K562 (cell line): Measurements from ENCODE around the gene CDKN2C. TPM values are rescaled to one million over a fixed set of nuclear protein-coding genes. Genes with fewer than 3 reads are reported as not detected.

Experiments used
- BMI1 ChIP-seq: fragments of 150-350 bp; IDR thresholded peaks from 2 replicates; pipeline ENCODE4 v1.6.1; 2014; ENCODE audit warnings: low read length
- ELF4 ChIP-seq: fragments of 450-650 bp; formaldehyde crosslinking; IDR thresholded peaks from 2 replicates; pipeline ENCODE4 v1.4.0; 2022; ENCODE audit warnings: missing genetic modification characterization
- EWSR1 ChIP-seq: fragments of 450-650 bp; IDR thresholded peaks from 2 replicates; pipeline ENCODE4 v1.6.1; 2018; ENCODE audit warnings: borderline replicate concordance, mild to moderate bottlenecking, low read depth, moderate library complexity; ENCODE audit not compliant: partially characterized antibody
- HNRNPLL ChIP-seq: fragments of 200-400 bp; formaldehyde crosslinking; IDR thresholded peaks from 2 replicates; pipeline ENCODE4 v1.6.1; 2017; ENCODE audit warnings: low read length, low read depth, mild to moderate bottlenecking; ENCODE audit not compliant: poor library complexity, severe bottlenecking
- NR1H2 ChIP-seq: sonication (generic); formaldehyde crosslinking; IDR thresholded peaks from 2 replicates; pipeline ENCODE4 v1.4.0; 2020; ENCODE audit warnings: mild to moderate bottlenecking, missing genetic modification reagents
- PURB ChIP-seq: sonication (generic); formaldehyde crosslinking; IDR thresholded peaks from 2 replicates; pipeline ENCODE4 v1.9.0; 2021; ENCODE audit warnings: low read depth, mild to moderate bottlenecking, missing genetic modification reagents
- RB1 ChIP-seq: fragments of 450-650 bp; IDR thresholded peaks from 2 replicates; pipeline ENCODE4 v1.6.1; 2017; ENCODE audit warnings: low read depth, mild to moderate bottlenecking
- SIN3B ChIP-seq: fragments of 450-650 bp; IDR thresholded peaks from 2 replicates; pipeline ENCODE4 v1.6.1; 2017; ENCODE audit warnings: low read depth, mild to moderate bottlenecking, moderate library complexity
- SMARCC2 ChIP-seq: fragments of 450-650 bp; IDR thresholded peaks from 2 replicates; pipeline ENCODE4 v1.6.1; 2017; ENCODE audit warnings: antibody characterized with exemption, moderate library complexity, mild to moderate bottlenecking, low read depth
- TCF7L2 ChIP-seq: fragments of 150-350 bp; IDR thresholded peaks from 2 replicates; pipeline ENCODE4 v1.6.1; 2016; ENCODE audit warnings: low read depth, mild to moderate bottlenecking, low read length, moderate library complexity
- polyA plus RNA-seq, 8 experiments: library from polyadenylated mRNA; depleted of rRNA in 4 of 8; stranded (reverse) in 5 of 8; unstranded in 3 of 8; fragments of >200 nt; fragmentation: Nextera tagmentation in 2 of 8; fragmentation: Illumina TruSeq in 1 of 8; extraction: Ambion mirVana in 2 of 8; extraction: Trizol in 1 of 8; gene quantifications; 2 replicates each; pipeline versions ENCODE4 v1.2.1 to v1.2.3, GENCODE V29; 2011 to 2014; ENCODE audit warnings: inconsistent platforms in 1 of 8, missing spikeins in 1 of 8
- total RNA-seq, 7 experiments: library from RNA; depleted of rRNA in 6 of 7; stranded (reverse); fragments of >200 nt in 6 of 7; fragmentation: Illumina TruSeq in 2 of 7; extraction: Trizol in 2 of 7; gene quantifications; 2 replicates each; pipeline versions ENCODE4 v1.2.1 to v1.2.3, GENCODE V29; 2011 to 2021; ENCODE audit warnings: low replicate concordance in 1 of 7
- TF ChIP-seq, protein P1 (sequence below), 2 experiments: fragments of 450-650 bp; formaldehyde crosslinking in 1 of 2; IDR thresholded peaks; 2 replicates each; pipeline versions ENCODE4 v1.4.0 to v1.6.1; 2014 to 2020; ENCODE audit warnings: mild to moderate bottlenecking in 2 of 2, borderline replicate concordance in 1 of 2, low read depth in 1 of 2
- TF ChIP-seq, protein P2 (sequence below): conservative IDR thresholded peaks from 2 replicates; pipeline ENCODE4 v1.6.1; 2011; ENCODE audit warnings: low read depth, mild to moderate bottlenecking, low read length; ENCODE audit not compliant: control insufficient read depth
- TF ChIP-seq, protein P3 (sequence below), 2 experiments: fragments of 450-650 bp; IDR thresholded peaks; 2 replicates each; pipeline ENCODE4 v1.6.1; 2016
- TF ChIP-seq, protein P4 (sequence below): fragments of 250-450 bp; sonication (Bioruptor Pico); IDR thresholded peaks from 2 replicates; pipeline ENCODE4 v1.4.0; 2020; ENCODE audit warnings: mild to moderate bottlenecking, moderate library complexity

CDKN2C gene
- total and polyA plus RNA-seq, 9 of the 15 experiments (the other 6 are each of a cell fraction or from before 2014, with no cell fraction given): 11.9 to 74.3 (median 45.9) TPM

DNA sequence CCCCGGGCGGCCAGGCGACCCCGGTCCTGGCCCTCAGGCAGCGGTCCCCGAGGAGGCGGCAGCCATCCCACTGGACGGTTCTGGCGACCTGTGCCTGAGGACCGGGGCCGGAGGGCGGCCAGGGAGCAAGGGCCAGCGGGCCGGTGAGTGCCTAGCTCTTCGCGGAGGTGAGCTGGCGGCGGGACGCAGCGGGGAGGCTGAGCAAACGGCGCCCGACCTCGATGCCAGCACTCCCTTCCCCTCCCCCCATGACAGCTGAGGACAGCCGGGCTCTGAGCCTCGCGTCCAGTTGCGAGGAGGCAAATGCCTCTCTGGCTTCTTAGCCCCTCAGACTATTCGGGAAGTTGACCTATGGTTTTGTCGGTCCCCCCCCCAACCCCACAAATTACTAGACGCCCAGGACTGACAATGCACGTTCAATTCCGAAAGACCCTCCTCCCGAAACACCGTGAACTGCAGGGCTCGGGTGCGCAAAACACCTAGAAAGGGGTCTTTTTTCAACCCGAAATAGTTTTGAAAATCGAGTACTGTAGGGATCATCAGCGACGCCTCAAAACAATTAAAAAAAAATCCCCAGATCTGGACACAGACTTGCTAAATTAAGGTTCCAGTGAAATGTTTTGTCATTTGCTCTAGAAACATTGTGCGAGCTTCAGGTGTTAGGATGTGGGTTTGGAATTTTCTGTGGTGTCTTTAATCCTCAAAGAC, 8.3 kb downstream of the CDKN2C start (continued):
- TF ChIP-seq, protein P1, sequence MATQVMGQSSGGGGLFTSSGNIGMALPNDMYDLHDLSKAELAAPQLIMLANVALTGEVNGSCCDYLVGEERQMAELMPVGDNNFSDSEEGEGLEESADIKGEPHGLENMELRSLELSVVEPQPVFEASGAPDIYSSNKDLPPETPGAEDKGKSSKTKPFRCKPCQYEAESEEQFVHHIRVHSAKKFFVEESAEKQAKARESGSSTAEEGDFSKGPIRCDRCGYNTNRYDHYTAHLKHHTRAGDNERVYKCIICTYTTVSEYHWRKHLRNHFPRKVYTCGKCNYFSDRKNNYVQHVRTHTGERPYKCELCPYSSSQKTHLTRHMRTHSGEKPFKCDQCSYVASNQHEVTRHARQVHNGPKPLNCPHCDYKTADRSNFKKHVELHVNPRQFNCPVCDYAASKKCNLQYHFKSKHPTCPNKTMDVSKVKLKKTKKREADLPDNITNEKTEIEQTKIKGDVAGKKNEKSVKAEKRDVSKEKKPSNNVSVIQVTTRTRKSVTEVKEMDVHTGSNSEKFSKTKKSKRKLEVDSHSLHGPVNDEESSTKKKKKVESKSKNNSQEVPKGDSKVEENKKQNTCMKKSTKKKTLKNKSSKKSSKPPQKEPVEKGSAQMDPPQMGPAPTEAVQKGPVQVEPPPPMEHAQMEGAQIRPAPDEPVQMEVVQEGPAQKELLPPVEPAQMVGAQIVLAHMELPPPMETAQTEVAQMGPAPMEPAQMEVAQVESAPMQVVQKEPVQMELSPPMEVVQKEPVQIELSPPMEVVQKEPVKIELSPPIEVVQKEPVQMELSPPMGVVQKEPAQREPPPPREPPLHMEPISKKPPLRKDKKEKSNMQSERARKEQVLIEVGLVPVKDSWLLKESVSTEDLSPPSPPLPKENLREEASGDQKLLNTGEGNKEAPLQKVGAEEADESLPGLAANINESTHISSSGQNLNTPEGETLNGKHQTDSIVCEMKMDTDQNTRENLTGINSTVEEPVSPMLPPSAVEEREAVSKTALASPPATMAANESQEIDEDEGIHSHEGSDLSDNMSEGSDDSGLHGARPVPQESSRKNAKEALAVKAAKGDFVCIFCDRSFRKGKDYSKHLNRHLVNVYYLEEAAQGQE (IDR thresholded peaks at IDR 0.05; ENCODE audit: borderline replicate concordance): no peak; the same call in 1 of the 2 replicates
- TF ChIP-seq, protein P1 (CRISPR knock-in tag; IDR thresholded peaks at IDR 0.05; ENCODE audit: low read depth): no peak
- TF ChIP-seq BMI1: no peak
- TF ChIP-seq NR1H2: no peak
- no peak for TF ChIP-seq SMARCC2
- TF ChIP-seq RB1: no peak; the same call in 1 of the 2 replicates
- no peak for TF ChIP-seq PURB (CRISPR knock-in tag)
- TF ChIP-seq ELF4 (CRISPR knock-in tag): no peak
- TF ChIP-seq HNRNPLL: peak; percentile 92
- TF ChIP-seq, protein P2, sequence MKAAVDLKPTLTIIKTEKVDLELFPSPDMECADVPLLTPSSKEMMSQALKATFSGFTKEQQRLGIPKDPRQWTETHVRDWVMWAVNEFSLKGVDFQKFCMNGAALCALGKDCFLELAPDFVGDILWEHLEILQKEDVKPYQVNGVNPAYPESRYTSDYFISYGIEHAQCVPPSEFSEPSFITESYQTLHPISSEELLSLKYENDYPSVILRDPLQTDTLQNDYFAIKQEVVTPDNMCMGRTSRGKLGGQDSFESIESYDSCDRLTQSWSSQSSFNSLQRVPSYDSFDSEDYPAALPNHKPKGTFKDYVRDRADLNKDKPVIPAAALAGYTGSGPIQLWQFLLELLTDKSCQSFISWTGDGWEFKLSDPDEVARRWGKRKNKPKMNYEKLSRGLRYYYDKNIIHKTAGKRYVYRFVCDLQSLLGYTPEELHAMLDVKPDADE: no peak
- TF ChIP-seq TCF7L2: no peak
- no peak for TF ChIP-seq EWSR1
- TF ChIP-seq, protein P3, sequence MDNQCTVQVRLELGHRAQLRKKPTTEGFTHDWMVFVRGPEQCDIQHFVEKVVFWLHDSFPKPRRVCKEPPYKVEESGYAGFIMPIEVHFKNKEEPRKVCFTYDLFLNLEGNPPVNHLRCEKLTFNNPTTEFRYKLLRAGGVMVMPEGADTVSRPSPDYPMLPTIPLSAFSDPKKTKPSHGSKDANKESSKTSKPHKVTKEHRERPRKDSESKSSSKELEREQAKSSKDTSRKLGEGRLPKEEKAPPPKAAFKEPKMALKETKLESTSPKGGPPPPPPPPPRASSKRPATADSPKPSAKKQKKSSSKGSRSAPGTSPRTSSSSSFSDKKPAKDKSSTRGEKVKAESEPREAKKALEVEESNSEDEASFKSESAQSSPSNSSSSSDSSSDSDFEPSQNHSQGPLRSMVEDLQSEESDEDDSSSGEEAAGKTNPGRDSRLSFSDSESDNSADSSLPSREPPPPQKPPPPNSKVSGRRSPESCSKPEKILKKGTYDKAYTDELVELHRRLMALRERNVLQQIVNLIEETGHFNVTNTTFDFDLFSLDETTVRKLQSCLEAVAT (IDR thresholded peaks at IDR 0.05): peak; percentile 58 to 84
- TF ChIP-seq, protein P4, sequence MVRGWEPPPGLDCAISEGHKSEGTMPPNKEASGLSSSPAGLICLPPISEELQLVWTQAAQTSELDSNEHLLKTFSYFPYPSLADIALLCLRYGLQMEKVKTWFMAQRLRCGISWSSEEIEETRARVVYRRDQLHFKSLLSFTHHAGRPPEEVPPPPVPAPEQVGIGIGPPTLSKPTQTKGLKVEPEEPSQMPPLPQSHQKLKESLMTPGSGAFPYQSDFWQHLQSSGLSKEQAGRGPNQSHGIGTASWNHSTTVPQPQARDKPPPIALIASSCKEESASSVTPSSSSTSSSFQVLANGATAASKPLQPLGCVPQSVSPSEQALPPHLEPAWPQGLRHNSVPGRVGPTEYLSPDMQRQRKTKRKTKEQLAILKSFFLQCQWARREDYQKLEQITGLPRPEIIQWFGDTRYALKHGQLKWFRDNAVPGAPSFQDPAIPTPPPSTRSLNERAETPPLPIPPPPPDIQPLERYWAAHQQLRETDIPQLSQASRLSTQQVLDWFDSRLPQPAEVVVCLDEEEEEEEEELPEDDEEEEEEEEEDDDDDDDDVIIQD (CRISPR knock-in tag): no peak
- no peak for TF ChIP-seq SIN3B
